Tibial nerve (tissue), 4 donors: ENCODE data around the gene UBR4. TPM values are rescaled to one million over a fixed set of nuclear protein-coding genes. Genes with fewer than 3 reads are reported as not detected.
A peak's percentile ranks its signal among the peaks of the same experiment; 100 is the strongest.

Source experiments
- DNase-seq, 2 donors: peaks; one replicate each; pipeline ENCODE4 v3.0.0-alpha.2; 2019; ENCODE audit warnings: low spot score in 2 of 2
- H3K27ac ChIP-seq, 4 donors: fragments of 200-600 bp; sonication (generic) in 3 of 4; one replicate each; pipeline ENCODE4 v1.5.1; 2017 to 2019; ENCODE audit warnings: mild to moderate bottlenecking in 1 of 4
- H3K27me3 ChIP-seq, 2 donors: fragments of 200-600 bp; sonication (generic) in 1 of 2; one replicate each; pipeline versions ENCODE4 v1.5.1 to v1.6.0; 2017 to 2019
- H3K36me3 ChIP-seq, 3 donors: fragments of 200-600 bp; sonication (generic); one replicate each; pipeline ENCODE4 v1.5.1; 2018 to 2019
- H3K4me1 ChIP-seq, 4 donors: fragments of 200-600 bp; sonication (generic) in 3 of 4; one replicate each; pipeline ENCODE4 v1.5.1; 2017 to 2019
- H3K4me3 ChIP-seq, 4 donors: fragments of 200-600 bp; sonication (generic) in 3 of 4; one replicate each; pipeline ENCODE4 v1.5.1; 2017 to 2019; ENCODE audit warnings: mild to moderate bottlenecking in 1 of 4, moderate library complexity in 1 of 4
- H3K9me3 ChIP-seq, 4 donors: fragments of 200-600 bp; sonication (generic) in 3 of 4; one replicate each; pipeline ENCODE4 v1.5.1; 2017 to 2019
- EP300 ChIP-seq, 2 donors: sonication (generic); formaldehyde crosslinking; IDR thresholded peaks; one replicate each; pipeline ENCODE4 v1.6.1; 2017; ENCODE audit warnings: antibody characterized with exemption in 2 of 2, mild to moderate bottlenecking in 1 of 2
- POLR2A ChIP-seq, 2 donors: fragments of 450-650 bp; IDR thresholded peaks; one replicate each; pipeline ENCODE4 v1.6.1; 2017; ENCODE audit warnings: antibody characterized with exemption in 2 of 2, mild to moderate bottlenecking in 2 of 2, moderate library complexity in 2 of 2
- WGBS, 2 donors: methylation state at CpG; one replicate each; pipeline ENCODE4 v1.1.5; 2018; 5-methylcytosine and 5-hydroxymethylcytosine counted together
- total RNA-seq, 4 donors: library from RNA; depleted of rRNA; stranded (reverse); fragments of >200 nt; gene quantifications; one replicate each; pipeline ENCODE4 v1.1.0, GENCODE V29; 2016
- TF ChIP-seq, protein P1 (sequence below), 5 experiments: fragments of 200-600 bp in 3 of 5; fragments of 450-650 bp in 2 of 5; sonication (generic) in 3 of 5; IDR thresholded peaks; one replicate each; pipeline ENCODE4 v1.5.1; 2016 to 2019; ENCODE audit warnings: antibody characterized with exemption in 5 of 5, mild to moderate bottlenecking in 3 of 5, moderate library complexity in 2 of 5

The UBR4 gene
- total RNA-seq, 4 donors from 2014 or later = 107 to 190 (median 142) TPM

- WGBS, 2 donors = 91 to 93% methylated on average over 3 of the region's 3 CpGs
- peaks cover 5 to 100% (median 76%) of the 10 kb centered on the region in 3 donors for H3K36me3 ChIP-seq
- TF ChIP-seq EP300 (IDR thresholded peaks at IDR 0.05) (no peak), POLR2A (IDR thresholded peaks at IDR 0.05) (no peak)
- TF ChIP-seq, protein P1, sequence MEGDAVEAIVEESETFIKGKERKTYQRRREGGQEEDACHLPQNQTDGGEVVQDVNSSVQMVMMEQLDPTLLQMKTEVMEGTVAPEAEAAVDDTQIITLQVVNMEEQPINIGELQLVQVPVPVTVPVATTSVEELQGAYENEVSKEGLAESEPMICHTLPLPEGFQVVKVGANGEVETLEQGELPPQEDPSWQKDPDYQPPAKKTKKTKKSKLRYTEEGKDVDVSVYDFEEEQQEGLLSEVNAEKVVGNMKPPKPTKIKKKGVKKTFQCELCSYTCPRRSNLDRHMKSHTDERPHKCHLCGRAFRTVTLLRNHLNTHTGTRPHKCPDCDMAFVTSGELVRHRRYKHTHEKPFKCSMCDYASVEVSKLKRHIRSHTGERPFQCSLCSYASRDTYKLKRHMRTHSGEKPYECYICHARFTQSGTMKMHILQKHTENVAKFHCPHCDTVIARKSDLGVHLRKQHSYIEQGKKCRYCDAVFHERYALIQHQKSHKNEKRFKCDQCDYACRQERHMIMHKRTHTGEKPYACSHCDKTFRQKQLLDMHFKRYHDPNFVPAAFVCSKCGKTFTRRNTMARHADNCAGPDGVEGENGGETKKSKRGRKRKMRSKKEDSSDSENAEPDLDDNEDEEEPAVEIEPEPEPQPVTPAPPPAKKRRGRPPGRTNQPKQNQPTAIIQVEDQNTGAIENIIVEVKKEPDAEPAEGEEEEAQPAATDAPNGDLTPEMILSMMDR (IDR thresholded peaks at IDR 0.05) = no peak
Observed at GRCh38 chr1:19109545-19109944, 100.5 kb downstream of the UBR4 start.

GRCh38 chr1:19101244-19101643 is 108.8 kb downstream of the UBR4 start:
- no peaks in the 10 kb centered on the region for H3K9me3 ChIP-seq
- DNase-seq = no peak
- H3K4me1 ChIP-seq = no peaks in the 10 kb centered on the region
- H3K36me3 ChIP-seq = peaks cover 0 to 100% (median 65%) of the 10 kb centered on the region in 3 donors
- H3K4me3 ChIP-seq = no peak overlapping the region
- no peaks in the 10 kb centered on the region for H3K27me3 ChIP-seq
- H3K27ac ChIP-seq = no peak overlapping the region
- 93 to 95% methylated on average over 8 of the region's 8 CpGs for WGBS, 2 donors
- TF ChIP-seq EP300 (IDR thresholded peaks at IDR 0.05) (no peak), POLR2A (IDR thresholded peaks at IDR 0.05) (no peak)
- TF ChIP-seq, protein P1 (IDR thresholded peaks at IDR 0.05) = no peak

More at GRCh38 chr1:19109545-19109944, 100.5 kb downstream of the UBR4 start:
- no peaks in the 10 kb centered on the region for H3K4me1 ChIP-seq
- H3K4me3 ChIP-seq = no peak overlapping the region
- no peaks in the 10 kb centered on the region for H3K9me3 ChIP-seq
- no peak for DNase-seq
- no peaks in the 10 kb centered on the region for H3K27me3 ChIP-seq
- no peak overlapping the region for H3K27ac ChIP-seq

- Histone ChIP-seq H3K4me3 (no peak overlapping the region), H3K27ac (no peak overlapping the region), H3K36me3 (peaks cover 3 to 100% (median 66%) of the 10 kb centered on the region in 3 donors), H3K4me1 (no peaks in the 10 kb centered on the region), H3K27me3 (no peaks in the 10 kb centered on the region), H3K9me3 (no peaks in the 10 kb centered on the region)
- WGBS, 2 donors = 67 to 90% methylated on average over 5 of the region's 5 CpGs
- DNase-seq = no peak
- TF ChIP-seq, protein P1 (IDR thresholded peaks at IDR 0.05) = no peak
- TF ChIP-seq POLR2A (IDR thresholded peaks at IDR 0.05) (no peak), EP300 (IDR thresholded peaks at IDR 0.05) (no peak)
Observed at GRCh38 chr1:19100028-19100427, 110.0 kb downstream of the UBR4 start.

- no peak overlapping the region for H3K4me3 ChIP-seq
- DNase-seq = no peak
- TF ChIP-seq EP300 (IDR thresholded peaks at IDR 0.05) (no peak), POLR2A (IDR thresholded peaks at IDR 0.05) (no peak)
- TF ChIP-seq, protein P1 (IDR thresholded peaks at IDR 0.05) = no peak
- H3K27me3 ChIP-seq = no peaks in the 10 kb centered on the region
- peaks cover 8 to 100% (median 63%) of the 10 kb centered on the region in 3 donors for H3K36me3 ChIP-seq
- no peaks in the 10 kb centered on the region for H3K4me1 ChIP-seq
- H3K9me3 ChIP-seq = no peaks in the 10 kb centered on the region
- 91 to 94% methylated on average over 5 of the region's 5 CpGs for WGBS, 2 donors
- H3K27ac ChIP-seq = no peak overlapping the region
Observed at GRCh38 chr1:19096990-19097389, 113.1 kb downstream of the UBR4 start.

DNA sequence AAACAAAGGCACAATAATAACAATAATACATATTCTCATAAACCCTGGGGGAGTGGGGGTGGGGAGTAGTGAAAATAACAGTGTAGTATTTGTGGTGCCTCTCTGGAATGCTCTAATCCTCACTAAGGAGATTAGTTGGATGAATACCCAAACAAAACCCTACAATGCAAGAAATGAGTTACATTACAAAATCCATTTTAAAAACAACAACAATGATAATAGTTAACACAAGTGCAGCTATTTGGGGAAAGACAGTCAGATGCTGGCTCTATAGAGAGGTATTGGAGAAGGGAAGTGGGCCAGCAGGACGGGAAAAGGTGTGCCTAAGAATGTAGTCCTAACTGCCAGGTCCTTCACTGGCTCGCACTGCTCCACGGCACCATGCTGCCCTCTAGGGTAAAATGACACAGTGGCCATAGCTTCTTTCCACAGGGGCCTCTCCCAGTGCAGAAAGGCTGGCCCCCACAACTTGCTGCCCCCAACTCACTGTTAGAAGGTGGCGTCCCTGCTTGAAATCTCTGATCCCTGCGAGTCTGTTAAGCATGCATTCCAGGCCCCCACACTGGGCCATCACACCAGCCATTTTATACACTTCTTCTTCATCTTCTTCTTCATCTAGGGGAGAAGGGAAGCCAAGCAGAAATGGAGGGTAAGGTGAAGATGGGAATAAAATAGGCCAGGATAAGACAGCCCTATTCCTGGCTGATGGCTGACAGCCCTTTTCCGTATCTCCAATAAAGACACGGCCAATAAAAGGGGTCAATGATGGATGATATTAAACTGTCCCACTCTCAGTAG is 113.8 kb downstream of the UBR4 start:
- Histone ChIP-seq H3K9me3 (no peaks in the 10 kb centered on the region), H3K27me3 (no peaks in the 10 kb centered on the region), H3K4me3 (no peak overlapping the region), H3K27ac (no peak overlapping the region), H3K36me3 (peaks cover 8 to 100% (median 59%) of the 10 kb centered on the region in 3 donors), H3K4me1 (peaks cover 0 to 6% (median 0%) of the 10 kb centered on the region in 4 donors)
- WGBS, 2 donors = 66 to 67% methylated on average over 7 of the region's 7 CpGs
- no peak for TF ChIP-seq EP300 (IDR thresholded peaks at IDR 0.05)
- no peak for TF ChIP-seq POLR2A (IDR thresholded peaks at IDR 0.05)
- TF ChIP-seq, protein P1 (IDR thresholded peaks at IDR 0.05) = peak in 3 of 5 experiments; percentile 20 to 27 (median 21)
- no peak for DNase-seq
